ENCODE data around the gene RIC1.

RIC1 gene

GRCh38 chr9:5610491-5610890 lies 18.4 kb upstream of the RIC1 start:
- H3K4me3 ChIP-seq (ENCODE audit: low read depth, low read length): no peak overlapping the region
- TF ChIP-seq CTCF (IDR thresholded peaks at IDR 0.05; ENCODE audit: control insufficient read depth, extremely low read depth, insufficient read depth): no peak
- DNase-seq (ENCODE audit: low read depth): no peak

GRCh38 chr9:5611321-5612184 lies 17.4 kb upstream of the RIC1 start:
- DNase-seq (ENCODE audit: low read depth): no peak
- no peak for TF ChIP-seq CTCF (IDR thresholded peaks at IDR 0.05; ENCODE audit: control insufficient read depth, extremely low read depth, insufficient read depth)
- no peak overlapping the region for H3K4me3 ChIP-seq (ENCODE audit: low read depth, low read length)

- no peak for TF ChIP-seq CTCF (IDR thresholded peaks at IDR 0.05; ENCODE audit: control insufficient read depth, extremely low read depth, insufficient read depth)
- no peak overlapping the region for H3K4me3 ChIP-seq (ENCODE audit: low read depth, low read length)
- DNase-seq (ENCODE audit: low read depth): no peak
Observed at GRCh38 chr9:5612185-5612530, 16.7 kb upstream of the RIC1 start.

- H3K4me3 ChIP-seq (ENCODE audit: low read depth, low read length): no peak overlapping the region
- TF ChIP-seq CTCF (IDR thresholded peaks at IDR 0.05; ENCODE audit: control insufficient read depth, extremely low read depth, insufficient read depth): no peak
- no peak for DNase-seq (ENCODE audit: low read depth)
Observed at GRCh38 chr9:5614192-5614591, 14.7 kb upstream of the RIC1 start.

- no peak for DNase-seq (ENCODE audit: low read depth)
- no peak for TF ChIP-seq CTCF (IDR thresholded peaks at IDR 0.05; ENCODE audit: control insufficient read depth, extremely low read depth, insufficient read depth)
- no peak overlapping the region for H3K4me3 ChIP-seq (ENCODE audit: low read depth, low read length)
Observed at GRCh38 chr9:5614985-5615384, 13.9 kb upstream of the RIC1 start.

- no peak overlapping the region for H3K4me3 ChIP-seq (ENCODE audit: low read depth, low read length)
- DNase-seq (ENCODE audit: low read depth): no peak
- TF ChIP-seq CTCF (IDR thresholded peaks at IDR 0.05; ENCODE audit: control insufficient read depth, extremely low read depth, insufficient read depth): no peak
Observed at GRCh38 chr9:5617749-5618148, 11.2 kb upstream of the RIC1 start.

- peak; percentile 52 for DNase-seq (ENCODE audit: low read depth)
- TF ChIP-seq CTCF (IDR thresholded peaks at IDR 0.05; ENCODE audit: control insufficient read depth, extremely low read depth, insufficient read depth): no peak
- H3K4me3 ChIP-seq (ENCODE audit: low read depth, low read length): no peak overlapping the region
Observed at GRCh38 chr9:5620494-5620893, 8.4 kb upstream of the RIC1 start.
